HepG2 (cell line): ENCODE measurements around the gene NR3C2. TPM values are rescaled to one million over a fixed set of nuclear protein-coding genes. Genes with fewer than 3 reads are reported as not detected.

Experiments
- ATAC-seq: fragments of 200-7000 bp; cut with Tn5 transposase; 3 replicates; pipeline ENCODE4 v1.9.1; 2020; ENCODE audit warnings: mild to moderate bottlenecking, moderate library complexity
- BruUV-seq: library from RNA; stranded (reverse); fragments of 400-500 nt; replicated peaks from 2 replicates; lab custom pipeline; 2021; lab: Mats Ljungman, UMichigan
- CTCF ChIA-PET: fragments of 300-600 bp; formaldehyde crosslinking; extraction: SDS; loops from one replicate; lab custom pipeline; 2021; ENCODE audit warnings: low total read pairs, inconsistent platforms, low intra/inter-chr PET ratio; lab: Yijun Ruan, JAX
- POLR2A ChIA-PET: fragments of 350-600 bp; sonication (Branson Sonifier 250); formaldehyde crosslinking; loops from one replicate; lab custom pipeline; 2020; ENCODE audit warnings: antibody characterized with exemption, inconsistent platforms; lab: Yijun Ruan, JAX
- DNase-seq: peaks from one replicate; pipeline ENCODE4 v3.0.0-alpha.2; 2015; ENCODE audit warnings: low spot score
- FAIRE-seq: peaks from 3 replicates; lab custom pipeline; 2011; peaks lifted over from hg19 to GRCh38; lab: Jason Lieb, UNC
- H2AFZ ChIP-seq: one replicate; pipeline ENCODE4 v1.6.1; 2011; ENCODE audit warnings: low read length, inconsistent platforms
- H3K27ac ChIP-seq: fragments of 300-600 bp; 3 replicates; pipeline ENCODE4 v1.8.0; 2011; ENCODE audit warnings: mixed run types, mild to moderate bottlenecking, mixed read lengths, low read length, inconsistent platforms; ENCODE audit not compliant: insufficient read depth; ENCODE audit errors: extremely low read length
- H3K27me3 ChIP-seq, 2 experiments: fragments of 200-600 bp in 1 of 2; 2 replicates in 1 of 2; 3 replicates in 1 of 2; pipeline versions ENCODE4 v1.6.0 to v1.8.0; 2011; ENCODE audit warnings: low read length in 2 of 2, mild to moderate bottlenecking in 2 of 2, moderate library complexity in 2 of 2, inconsistent platforms in 1 of 2; ENCODE audit not compliant: insufficient read depth in 2 of 2, control insufficient read depth in 1 of 2
- H3K36me3 ChIP-seq, 2 experiments: fragments of 200-600 bp in 1 of 2; replicated peaks in 1 of 2; 2 replicates in 1 of 2; 3 replicates in 1 of 2; pipeline versions ENCODE4 v1.5.1 to v1.8.0; 2011; ENCODE audit warnings: low read length in 2 of 2, inconsistent platforms in 1 of 2; ENCODE audit not compliant: insufficient read depth in 2 of 2, control insufficient read depth in 1 of 2
- H3K4me1 ChIP-seq: 2 replicates; pipeline ENCODE4 v1.5.1; 2012; ENCODE audit warnings: low read length, inconsistent platforms; ENCODE audit not compliant: insufficient read depth
- H3K4me2 ChIP-seq: 2 replicates; pipeline ENCODE4 v1.6.0; 2011; ENCODE audit warnings: low read depth, low read length, inconsistent platforms
- H3K4me3 ChIP-seq, 3 experiments: fragments of 200-600 bp in 1 of 3; sonication (generic), shearing (Covaris generic) in 1 of 3; replicated peaks in 1 of 3; 2 replicates each; pipeline ENCODE4 v1.5.1; 2011 to 2016; ENCODE audit warnings: low read length in 3 of 3, inconsistent platforms in 2 of 3, low read depth in 2 of 3, mild to moderate bottlenecking in 2 of 3, control low read depth in 1 of 3, mixed read lengths in 1 of 3; ENCODE audit not compliant: insufficient read depth in 1 of 3
- H3K79me2 ChIP-seq: one replicate; pipeline ENCODE4 v1.6.1; 2011; ENCODE audit warnings: low read length, inconsistent platforms; ENCODE audit not compliant: insufficient read depth
- H3K9ac ChIP-seq: 2 replicates; pipeline ENCODE4 v1.6.0; 2011; ENCODE audit warnings: mild to moderate bottlenecking, low read depth, low read length, inconsistent platforms; ENCODE audit not compliant: insufficient read depth
- H3K9me3 ChIP-seq: 2 replicates; pipeline ENCODE4 v1.5.1; 2012; ENCODE audit warnings: mild to moderate bottlenecking, low read length
- H4K20me1 ChIP-seq: 2 replicates; pipeline ENCODE4 v1.6.0; 2011; ENCODE audit warnings: inconsistent platforms, mild to moderate bottlenecking, low read length, moderate library complexity; ENCODE audit not compliant: insufficient read depth
- AKNA ChIP-seq: sonication (generic); formaldehyde crosslinking; IDR thresholded peaks from 2 replicates; pipeline ENCODE4 v1.4.0; 2020; ENCODE audit warnings: missing genetic modification reagents, borderline replicate concordance
- MTA3 ChIP-seq: sonication (generic); formaldehyde crosslinking; IDR thresholded peaks from 2 replicates; pipeline ENCODE4 v1.4.0; 2020; ENCODE audit warnings: missing genetic modification reagents
- SAFB2 ChIP-seq: sonication (generic); formaldehyde crosslinking; IDR thresholded peaks from 2 replicates; pipeline ENCODE4 v1.5.1; 2020; ENCODE audit warnings: missing genetic modification reagents, low read depth, mild to moderate bottlenecking, borderline replicate concordance
- ZFP36 ChIP-seq: fragments of 150-350 bp; IDR thresholded peaks from 2 replicates; pipeline ENCODE4 v1.6.1; 2018; ENCODE audit warnings: borderline replicate concordance, low read length, low read depth; ENCODE audit not compliant: partially characterized antibody
- ZFX ChIP-seq: sonication (generic); formaldehyde crosslinking; IDR thresholded peaks from 2 replicates; pipeline ENCODE4 v1.4.0; 2020; ENCODE audit warnings: mild to moderate bottlenecking, low read depth, missing genetic modification reagents, moderate library complexity
- ZNF10 ChIP-seq: sonication (generic); formaldehyde crosslinking; IDR thresholded peaks from 2 replicates; pipeline ENCODE4 v1.4.0; 2020; ENCODE audit warnings: mild to moderate bottlenecking, low read depth, missing genetic modification reagents, borderline replicate concordance
- ZNF614 ChIP-seq: IDR thresholded peaks from 2 replicates; pipeline ENCODE4 v1.6.1; 2018; ENCODE audit warnings: missing biosample characterization, missing genetic modification reagents, inconsistent platforms, borderline replicate concordance
- ZNF646 ChIP-seq: sonication (generic); formaldehyde crosslinking; IDR thresholded peaks from 2 replicates; pipeline ENCODE4 v1.9.0; 2021; ENCODE audit warnings: mild to moderate bottlenecking, missing genetic modification reagents
- ZNF670 ChIP-seq: sonication (generic); formaldehyde crosslinking; IDR thresholded peaks from 2 replicates; pipeline ENCODE4 v1.8.0; 2022; ENCODE audit warnings: mild to moderate bottlenecking, missing genetic modification reagents, borderline replicate concordance
- ZNF709 ChIP-seq: sonication (generic); formaldehyde crosslinking; IDR thresholded peaks from 2 replicates; pipeline ENCODE4 v1.5.0; 2020; ENCODE audit warnings: mild to moderate bottlenecking, missing genetic modification reagents
- ZNF775 ChIP-seq: sonication (generic); formaldehyde crosslinking; IDR thresholded peaks from 2 replicates; pipeline ENCODE4 v1.4.0; 2020; ENCODE audit warnings: missing genetic modification reagents, mild to moderate bottlenecking, moderate library complexity, borderline replicate concordance
- ZNF841 ChIP-seq: sonication (generic); formaldehyde crosslinking; IDR thresholded peaks from 2 replicates; pipeline ENCODE4 v1.8.1; 2023; ENCODE audit warnings: missing genetic modification reagents, borderline replicate concordance
- WGBS: methylation state at CpG from one replicate; pipeline ENCODE4 v1.1.6; 2017; ENCODE audit warnings: low lambda C conversion rate; 5-methylcytosine and 5-hydroxymethylcytosine counted together
- in situ Hi-C: cut with HindIII; loops from 2 replicates; pipeline ENCODE4 v1.10.0; 2017; ENCODE audit warnings: low pct_unique_long_range_greater_than_20kb; ENCODE audit not compliant: extremely low pct_ligation_motif_present
- intact Hi-C: fragments of 100-400 bp; cut with micrococcal nuclease; formaldehyde crosslinking; loops from one replicate; pipeline ENCODE4 v1.10.0; 2022; ENCODE audit not compliant: unreplicated experiment
- polyA plus RNA-seq, 8 experiments: library from polyadenylated mRNA; depleted of rRNA in 3 of 8; stranded (reverse) in 7 of 8; unstranded in 1 of 8; fragments of >200 nt; fragmentation: Illumina TruSeq in 4 of 8; extraction: Trizol in 4 of 8; gene quantifications; 2 replicates each; pipeline versions ENCODE4 v1.2.1 to v1.2.3, GENCODE V29; 2011 to 2016; ENCODE audit warnings: low read depth in 4 of 8, missing spikeins in 1 of 8, mixed read lengths in 1 of 8; ENCODE audit not compliant: insufficient read depth in 1 of 8
- total RNA-seq, 5 experiments: library from RNA; depleted of rRNA; stranded (reverse); fragments of >200 nt; fragmentation: Illumina TruSeq; extraction: Trizol; gene quantifications; 2 replicates each; pipeline ENCODE4 v1.2.3, GENCODE V29; 2016; ENCODE audit warnings: low read depth in 1 of 5

NR3C2 gene
- total and polyA plus RNA-seq, 2 of the 13 experiments (the other 11 are each of a cell fraction or from before 2014, with no cell fraction given) = 0.26 to 0.46 TPM

DNA sequence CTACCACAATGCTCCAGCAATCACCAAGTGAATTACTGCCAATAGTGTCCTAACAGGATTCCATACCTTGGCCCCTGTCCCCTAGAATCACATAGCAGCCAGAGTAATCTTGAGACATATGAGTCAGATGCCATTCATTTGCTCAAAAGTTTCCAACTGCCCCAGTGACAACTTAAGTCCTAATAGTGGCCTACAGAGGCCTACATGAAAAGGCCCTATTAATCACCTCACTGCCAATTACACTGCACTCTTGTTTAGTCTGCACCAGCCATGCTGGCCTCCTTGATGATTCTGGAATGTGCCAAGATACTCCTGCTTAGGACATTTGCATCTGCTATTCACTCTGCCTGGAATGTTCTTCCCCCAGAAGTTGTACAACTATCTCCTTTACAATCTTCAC lies 130.7 kb downstream of the NR3C2 start (continued):
- TF ChIP-seq ZNF775 (CRISPR knock-in tag) = no peak
- TF ChIP-seq, all 625 proteins: peak for 0

GRCh38 chr4:148310756-148311155 lies 131.5 kb downstream of the NR3C2 start:
- no peaks in the 10 kb centered on the region for H3K9me3 ChIP-seq
- no peak overlapping the region for H2AFZ ChIP-seq
- no peak overlapping the region for H3K4me3 ChIP-seq
- ATAC-seq (no peak), FAIRE-seq (no peak), DNase-seq (no peak)
- CTCF ChIA-PET = no interaction called here
- H3K79me2 ChIP-seq = no peaks in the 10 kb centered on the region
- H3K27ac ChIP-seq = no peak overlapping the region
- H3K4me2 ChIP-seq = no peak overlapping the region
- POLR2A ChIA-PET = no interaction called here
- 3% methylated on average over 3 of the region's 3 CpGs for WGBS
- H3K27me3 ChIP-seq = no peaks in the 10 kb centered on the region
- H3K4me1 ChIP-seq = no peaks in the 10 kb centered on the region
- TF ChIP-seq ZNF709 (CRISPR knock-in tag) (no peak), ZNF646 (CRISPR knock-in tag) (no peak), ZFX (CRISPR knock-in tag) (no peak), ZNF670 (no peak), ZNF841 (CRISPR knock-in tag) (no peak), MTA3 (CRISPR knock-in tag) (no peak), SAFB2 (CRISPR knock-in tag) (no peak), ZNF10 (CRISPR knock-in tag) (no peak), ZFP36 (no peak), AKNA (CRISPR knock-in tag) (no peak), ZNF614 (CRISPR knock-in tag) (no peak)
- no peaks in the 10 kb centered on the region for H3K36me3 ChIP-seq
- in situ Hi-C loops = no loop called here
- no peak overlapping the region for H3K9ac ChIP-seq
- no TSS peak for BruUV-seq
- no peaks in the 10 kb centered on the region for H4K20me1 ChIP-seq
- intact Hi-C loops = no loop called here
